HepG2 (cell line): ENCODE measurements around the gene CCL27. TPM values are rescaled to one million over a fixed set of nuclear protein-coding genes. Genes with fewer than 3 reads are reported as not detected.
A peak's percentile ranks its signal among the peaks of the same experiment; 100 is the strongest.

ENCODE experiments used
- ATAC-seq: fragments of 200-7000 bp; cut with Tn5 transposase; 3 replicates; pipeline ENCODE4 v1.9.1; 2020; ENCODE audit warnings: mild to moderate bottlenecking, moderate library complexity
- BruUV-seq: library from RNA; stranded (reverse); fragments of 400-500 nt; replicated peaks from 2 replicates; lab custom pipeline; 2021; lab: Mats Ljungman, UMichigan
- CTCF ChIA-PET: fragments of 300-600 bp; formaldehyde crosslinking; extraction: SDS; loops from one replicate; lab custom pipeline; 2021; ENCODE audit warnings: low total read pairs, inconsistent platforms, low intra/inter-chr PET ratio; lab: Yijun Ruan, JAX
- POLR2A ChIA-PET: fragments of 350-600 bp; sonication (Branson Sonifier 250); formaldehyde crosslinking; loops from one replicate; lab custom pipeline; 2020; ENCODE audit warnings: antibody characterized with exemption, inconsistent platforms; lab: Yijun Ruan, JAX
- DNase-seq: peaks from one replicate; pipeline ENCODE4 v3.0.0-alpha.2; 2015; ENCODE audit warnings: low spot score
- FAIRE-seq: peaks from 3 replicates; lab custom pipeline; 2011; peaks lifted over from hg19 to GRCh38; lab: Jason Lieb, UNC
- H2AFZ ChIP-seq: one replicate; pipeline ENCODE4 v1.6.1; 2011; ENCODE audit warnings: low read length, inconsistent platforms
- H3K27ac ChIP-seq: fragments of 300-600 bp; 3 replicates; pipeline ENCODE4 v1.8.0; 2011; ENCODE audit warnings: mixed run types, mild to moderate bottlenecking, mixed read lengths, low read length, inconsistent platforms; ENCODE audit not compliant: insufficient read depth; ENCODE audit errors: extremely low read length
- H3K27me3 ChIP-seq, 2 experiments: fragments of 200-600 bp in 1 of 2; 2 replicates in 1 of 2; 3 replicates in 1 of 2; pipeline versions ENCODE4 v1.6.0 to v1.8.0; 2011; ENCODE audit warnings: low read length in 2 of 2, mild to moderate bottlenecking in 2 of 2, moderate library complexity in 2 of 2, inconsistent platforms in 1 of 2; ENCODE audit not compliant: insufficient read depth in 2 of 2, control insufficient read depth in 1 of 2
- H3K36me3 ChIP-seq, 2 experiments: fragments of 200-600 bp in 1 of 2; replicated peaks in 1 of 2; 2 replicates in 1 of 2; 3 replicates in 1 of 2; pipeline versions ENCODE4 v1.5.1 to v1.8.0; 2011; ENCODE audit warnings: low read length in 2 of 2, inconsistent platforms in 1 of 2; ENCODE audit not compliant: insufficient read depth in 2 of 2, control insufficient read depth in 1 of 2
- H3K4me1 ChIP-seq: 2 replicates; pipeline ENCODE4 v1.5.1; 2012; ENCODE audit warnings: low read length, inconsistent platforms; ENCODE audit not compliant: insufficient read depth
- H3K4me2 ChIP-seq: 2 replicates; pipeline ENCODE4 v1.6.0; 2011; ENCODE audit warnings: low read depth, low read length, inconsistent platforms
- H3K4me3 ChIP-seq, 3 experiments: fragments of 200-600 bp in 1 of 3; sonication (generic), shearing (Covaris generic) in 1 of 3; replicated peaks in 1 of 3; 2 replicates each; pipeline ENCODE4 v1.5.1; 2011 to 2016; ENCODE audit warnings: low read length in 3 of 3, inconsistent platforms in 2 of 3, low read depth in 2 of 3, mild to moderate bottlenecking in 2 of 3, control low read depth in 1 of 3, mixed read lengths in 1 of 3; ENCODE audit not compliant: insufficient read depth in 1 of 3
- H3K79me2 ChIP-seq: one replicate; pipeline ENCODE4 v1.6.1; 2011; ENCODE audit warnings: low read length, inconsistent platforms; ENCODE audit not compliant: insufficient read depth
- H3K9ac ChIP-seq: 2 replicates; pipeline ENCODE4 v1.6.0; 2011; ENCODE audit warnings: mild to moderate bottlenecking, low read depth, low read length, inconsistent platforms; ENCODE audit not compliant: insufficient read depth
- H3K9me3 ChIP-seq: 2 replicates; pipeline ENCODE4 v1.5.1; 2012; ENCODE audit warnings: mild to moderate bottlenecking, low read length
- H4K20me1 ChIP-seq: 2 replicates; pipeline ENCODE4 v1.6.0; 2011; ENCODE audit warnings: inconsistent platforms, mild to moderate bottlenecking, low read length, moderate library complexity; ENCODE audit not compliant: insufficient read depth
- HNF4G ChIP-seq, 2 experiments: sonication (generic) in 1 of 2; formaldehyde crosslinking in 1 of 2; IDR thresholded peaks; 2 replicates each; pipeline versions ENCODE4 v1.4.0 to v1.6.1; 2011 to 2020; ENCODE audit warnings: borderline replicate concordance in 2 of 2, low read depth in 2 of 2, mild to moderate bottlenecking in 2 of 2, low read length in 1 of 2, missing genetic modification reagents in 1 of 2, moderate library complexity in 1 of 2
- HNRNPLL ChIP-seq: fragments of 200-400 bp; formaldehyde crosslinking; IDR thresholded peaks from 2 replicates; pipeline ENCODE4 v1.6.1; 2017; ENCODE audit warnings: mild to moderate bottlenecking, low read depth, low read length; ENCODE audit not compliant: poor library complexity, severe bottlenecking
- MAZ ChIP-seq, 2 experiments: sonication (generic) in 1 of 2; formaldehyde crosslinking in 1 of 2; IDR thresholded peaks; 2 replicates each; pipeline versions ENCODE4 v1.5.0 to v1.6.1; 2012 to 2020; ENCODE audit warnings: low read depth in 2 of 2, mild to moderate bottlenecking in 2 of 2, borderline replicate concordance in 1 of 2, improper control_type of control experiment in 1 of 2, low read length in 1 of 2, missing genetic modification reagents in 1 of 2, moderate library complexity in 1 of 2
- MTA1 ChIP-seq: sonication (generic); formaldehyde crosslinking; IDR thresholded peaks from 2 replicates; pipeline ENCODE4 v1.4.0; 2020; ENCODE audit warnings: missing genetic modification reagents, mild to moderate bottlenecking, borderline replicate concordance
- RAD21 ChIP-seq: fragments of 450-650 bp; formaldehyde crosslinking; IDR thresholded peaks from 2 replicates; pipeline ENCODE4 v1.5.0; 2020; ENCODE audit warnings: mild to moderate bottlenecking
- SALL1 ChIP-seq: sonication (generic); formaldehyde crosslinking; IDR thresholded peaks from 2 replicates; pipeline ENCODE4 v1.8.0; 2022; ENCODE audit warnings: mild to moderate bottlenecking, missing genetic modification reagents
- TBL1XR1 ChIP-seq: fragments of 150-350 bp; IDR thresholded peaks from 2 replicates; pipeline ENCODE4 v1.6.1; 2014; ENCODE audit warnings: borderline replicate concordance, low read length; ENCODE audit not compliant: partially characterized antibody
- YY1 ChIP-seq: IDR thresholded peaks from 2 replicates; pipeline ENCODE4 v1.6.1; 2011; ENCODE audit warnings: low read length, low read depth, moderate library complexity, mild to moderate bottlenecking; ENCODE audit not compliant: insufficient read depth, insufficient replicate concordance
- ZFX ChIP-seq: sonication (generic); formaldehyde crosslinking; IDR thresholded peaks from 2 replicates; pipeline ENCODE4 v1.4.0; 2020; ENCODE audit warnings: mild to moderate bottlenecking, low read depth, missing genetic modification reagents, moderate library complexity
- ZNF224 ChIP-seq: sonication (generic); formaldehyde crosslinking; IDR thresholded peaks from 2 replicates; pipeline ENCODE4 v1.5.0; 2020; ENCODE audit warnings: mild to moderate bottlenecking, missing genetic modification reagents
- ZNF235 ChIP-seq: sonication (generic); formaldehyde crosslinking; IDR thresholded peaks from 2 replicates; pipeline ENCODE4 v1.8.1; 2023; ENCODE audit warnings: mild to moderate bottlenecking, missing genetic modification reagents, borderline replicate concordance
- ZNF468 ChIP-seq: sonication (generic); formaldehyde crosslinking; IDR thresholded peaks from 2 replicates; pipeline ENCODE4 v1.8.0; 2022; ENCODE audit warnings: mild to moderate bottlenecking, moderate library complexity, missing genetic modification reagents
- ZNF550 ChIP-seq: sonication (generic); formaldehyde crosslinking; IDR thresholded peaks from 2 replicates; pipeline ENCODE4 v1.4.0; 2020; ENCODE audit warnings: mild to moderate bottlenecking, missing genetic modification reagents, borderline replicate concordance
- ZNF556 ChIP-seq: sonication (generic); formaldehyde crosslinking; IDR thresholded peaks from 2 replicates; pipeline ENCODE4 v1.4.0; 2020; ENCODE audit warnings: mild to moderate bottlenecking, missing genetic modification reagents, borderline replicate concordance
- ZNF772 ChIP-seq: sonication (generic); formaldehyde crosslinking; IDR thresholded peaks from 2 replicates; pipeline ENCODE4 v1.5.0; 2020; ENCODE audit warnings: mild to moderate bottlenecking, missing genetic modification reagents
- ZNF776 ChIP-seq: sonication (generic); formaldehyde crosslinking; IDR thresholded peaks from 2 replicates; pipeline ENCODE4 v1.4.0; 2020; ENCODE audit warnings: mild to moderate bottlenecking, missing genetic modification reagents
- ZNF777 ChIP-seq: sonication (generic); formaldehyde crosslinking; IDR thresholded peaks from 2 replicates; pipeline ENCODE4 v1.4.0; 2020; ENCODE audit warnings: missing genetic modification reagents
- WGBS: methylation state at CpG from one replicate; pipeline ENCODE4 v1.1.6; 2017; ENCODE audit warnings: low lambda C conversion rate; 5-methylcytosine and 5-hydroxymethylcytosine counted together
- in situ Hi-C: cut with HindIII; loops from 2 replicates; pipeline ENCODE4 v1.10.0; 2017; ENCODE audit warnings: low pct_unique_long_range_greater_than_20kb; ENCODE audit not compliant: extremely low pct_ligation_motif_present
- intact Hi-C: fragments of 100-400 bp; cut with micrococcal nuclease; formaldehyde crosslinking; loops from one replicate; pipeline ENCODE4 v1.10.0; 2022; ENCODE audit not compliant: unreplicated experiment
- polyA plus RNA-seq, 8 experiments: library from polyadenylated mRNA; depleted of rRNA in 3 of 8; stranded (reverse) in 7 of 8; unstranded in 1 of 8; fragments of >200 nt; fragmentation: Illumina TruSeq in 4 of 8; extraction: Trizol in 4 of 8; gene quantifications; 2 replicates each; pipeline versions ENCODE4 v1.2.1 to v1.2.3, GENCODE V29; 2011 to 2016; ENCODE audit warnings: low read depth in 4 of 8, missing spikeins in 1 of 8, mixed read lengths in 1 of 8; ENCODE audit not compliant: insufficient read depth in 1 of 8
- total RNA-seq, 5 experiments: library from RNA; depleted of rRNA; stranded (reverse); fragments of >200 nt; fragmentation: Illumina TruSeq; extraction: Trizol; gene quantifications; 2 replicates each; pipeline ENCODE4 v1.2.3, GENCODE V29; 2016; ENCODE audit warnings: low read depth in 1 of 5
- TF ChIP-seq, protein P1 (sequence below): sonication (generic); formaldehyde crosslinking; IDR thresholded peaks from 2 replicates; pipeline ENCODE4 v1.8.1; 2023; ENCODE audit warnings: mild to moderate bottlenecking, moderate library complexity, missing genetic modification reagents

CCL27 gene
- total and polyA plus RNA-seq, 2 of the 13 experiments (the other 11 are each of a cell fraction or from before 2014, with no cell fraction given): not detected

DNA sequence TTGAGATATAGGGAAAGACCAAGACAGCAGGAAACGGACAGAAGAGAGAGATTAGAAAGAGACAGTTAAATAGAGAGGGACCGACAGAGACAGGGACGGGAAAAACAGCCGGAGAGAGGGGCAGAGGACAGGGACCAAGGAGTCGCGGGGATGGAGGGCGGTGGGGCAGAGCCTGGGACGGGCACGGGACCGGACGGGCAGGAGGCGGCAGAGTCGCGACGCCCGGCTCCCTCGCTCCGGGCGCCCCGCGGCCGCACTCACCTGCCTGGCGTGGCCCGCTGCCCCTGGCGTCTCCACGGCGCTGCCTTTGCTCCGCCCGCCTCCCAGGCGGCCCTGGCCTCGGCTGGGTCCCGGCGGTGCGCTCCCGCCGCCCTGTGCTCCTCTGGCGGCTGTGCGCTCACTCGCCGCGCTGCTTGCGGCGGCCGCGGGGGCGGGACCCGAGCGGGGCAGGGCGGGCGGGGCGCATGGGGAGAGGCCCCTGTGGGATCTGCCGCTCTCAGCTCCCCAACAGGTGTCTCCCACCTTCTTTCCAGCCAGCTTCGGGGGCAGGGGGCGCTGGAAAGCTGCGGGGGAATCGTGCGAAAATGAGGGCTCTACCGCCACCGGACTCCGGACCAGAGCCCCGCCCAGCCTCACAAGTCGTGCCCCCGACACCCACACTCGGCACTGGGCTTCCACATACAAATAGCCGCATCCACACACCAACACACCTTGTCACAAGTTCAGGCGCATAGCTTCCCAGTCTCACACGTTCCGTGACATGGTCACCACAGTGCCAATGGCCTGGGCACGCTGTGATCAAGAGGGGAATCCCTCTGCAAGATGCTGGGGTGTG, 33.6 kb downstream of the CCL27 start, which contains the start of gene ARID3C:
Gene ARID3C, minus strand, starts transcription at position 411 of the 835 bp plus-strand sequence. CDS start 1,052 bp downstream, outside the sequence.
- no peak for FAIRE-seq
- TF ChIP-seq ZNF556 (CRISPR knock-in tag): peak; percentile 45; the same call in 1 of the 2 replicates
- TF ChIP-seq, protein P1, sequence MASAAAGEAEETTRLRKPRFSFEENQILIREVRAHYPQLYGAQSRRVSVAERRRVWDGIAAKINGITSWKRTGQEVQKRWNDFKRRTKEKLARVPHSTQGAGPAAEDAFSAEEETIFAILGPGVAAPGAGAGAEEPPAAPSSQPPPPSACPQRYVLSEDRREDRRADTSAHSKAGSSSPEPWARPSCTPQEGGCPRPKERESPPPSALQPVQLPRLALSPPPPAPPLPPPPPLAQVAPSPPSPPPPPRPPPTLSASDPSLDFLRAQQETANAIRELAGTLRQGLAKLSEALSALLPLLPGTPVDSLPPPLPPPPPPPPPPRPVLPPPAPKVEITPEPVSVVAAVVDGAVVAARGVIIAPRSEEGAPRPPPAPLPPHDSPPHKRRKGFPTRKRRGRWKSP: peak; percentile 36; the same call in 1 of the 2 replicates
- TF ChIP-seq HNF4G (IDR thresholded peaks at IDR 0.05; ENCODE audit: borderline replicate concordance, low read depth, low read length): no peak
- 0 out of 2 replicates have a peak, but pooled peaks have one; percentile 18 for TF ChIP-seq HNF4G (CRISPR knock-in tag; IDR thresholded peaks at IDR 0.05; ENCODE audit: borderline replicate concordance, low read depth)
- 0 out of 2 replicates have a peak, but pooled peaks have one; percentile 46 for TF ChIP-seq MTA1 (CRISPR knock-in tag)
- TF ChIP-seq YY1: peak; percentile 17
- TF ChIP-seq ZNF777 (CRISPR knock-in tag): 0 out of 2 replicates have a peak, but pooled peaks have one; percentile 32
- TF ChIP-seq ZNF550 (CRISPR knock-in tag): 0 out of 2 replicates have a peak, but pooled peaks have one; percentile 30
- 0 out of 2 replicates have a peak, but pooled peaks have one; percentile 23 for TF ChIP-seq SALL1
- no peak for TF ChIP-seq TBL1XR1
- TF ChIP-seq RAD21 (CRISPR knock-in tag): peak; percentile 46
- TF ChIP-seq MAZ (IDR thresholded peaks at IDR 0.05; ENCODE audit: borderline replicate concordance, low read depth, low read length): no peak
- peak; percentile 70 for TF ChIP-seq MAZ (CRISPR knock-in tag; IDR thresholded peaks at IDR 0.05; ENCODE audit: low read depth)
- TF ChIP-seq ZNF776 (CRISPR knock-in tag): no peak
- TF ChIP-seq ZNF772 (CRISPR knock-in tag): no peak
- TF ChIP-seq ZNF235 (CRISPR knock-in tag): peak; percentile 30; the same call in 1 of the 2 replicates
- TF ChIP-seq ZNF224 (CRISPR knock-in tag): no peak
- TF ChIP-seq HNRNPLL: peak; percentile 99
- TF ChIP-seq ZFX (CRISPR knock-in tag): peak; percentile 26; the same call in 1 of the 2 replicates
- 0 out of 2 replicates have a peak, but pooled peaks have one; percentile 35 for TF ChIP-seq ZNF468

More for the DNA sequence above, 33.6 kb downstream of the CCL27 start, which contains the start of gene ARID3C:
- Histone ChIP-seq H3K9me3 (no peaks in the 10 kb centered on the region), H3K36me3 (no peaks in the 10 kb centered on the region), H4K20me1 (no peaks in the 10 kb centered on the region), H3K9ac (no peak within 1 kb of the TSS), H3K79me2 (no peaks in the 10 kb centered on the region), H3K27ac (no peak within 1 kb of the TSS), H3K4me3 (peak within 1 kb of the TSS; percentile 36 to 73 (median 40)), H2AFZ (no peak within 1 kb of the TSS), H3K27me3 (peaks cover 4 to 20% of the 10 kb centered on the region in 2 experiments; a peak in 3 of 5 replicates), H3K4me1 (peaks cover 35% of the 10 kb centered on the region), H3K4me2 (peak within 1 kb of the TSS; percentile 72)
- ChIA-PET POLR2A (interaction anchor here (0.9 to 2.0 kb wide), 6 partner anchors 9 to 36 kb away, joined by 3 to 9 read pairs (median 4); partner anchors contain the start of genes DCTN3, GALT, RPP25L and SIGMAR1), CTCF (no interaction called here)
- no peak for DNase-seq
- in situ Hi-C loops: no loop called here
- peak; percentile 87 for ATAC-seq
- BruUV-seq: no TSS peak
- intact Hi-C loops: no loop called here
- WGBS: under 1% methylated on average over 14 of the region's 69 CpGs
